ENCODE data around the gene POLR1G.
"Not testable (repeated sequence)": the region's sequence is repeated elsewhere in the genome, so short reads cannot be mapped to it uniquely, and the experiment has no call there.

POLR1G gene

GRCh38 chr19:45421947-45422498 lies 15.6 kb downstream of the POLR1G start:
- peaks cover 8% of the 10 kb centered on the region; the same call in 1 of the 2 replicates for H3K4me1 ChIP-seq (ENCODE audit: insufficient read depth, low read length)
- WGBS = 91% methylated on average over 6 of the region's 6 CpGs
- no peak overlapping the region for H3K4me3 ChIP-seq (ENCODE audit: low read length)
- no peak overlapping the region for H3K27ac ChIP-seq (ENCODE audit: low read depth, low read length)
- H3K9me3 ChIP-seq (ENCODE audit: insufficient read depth, low read depth, low read length) = no peaks in the 10 kb centered on the region
- H3K9ac ChIP-seq (ENCODE audit: low read depth, low read length) = no peak overlapping the region
- H3K36me3 ChIP-seq (ENCODE audit: insufficient read depth, low read length) = peaks cover 35% of the 10 kb centered on the region
- H3K27me3 ChIP-seq (ENCODE audit: insufficient read depth, low read length) = no peaks in the 10 kb centered on the region

DNA sequence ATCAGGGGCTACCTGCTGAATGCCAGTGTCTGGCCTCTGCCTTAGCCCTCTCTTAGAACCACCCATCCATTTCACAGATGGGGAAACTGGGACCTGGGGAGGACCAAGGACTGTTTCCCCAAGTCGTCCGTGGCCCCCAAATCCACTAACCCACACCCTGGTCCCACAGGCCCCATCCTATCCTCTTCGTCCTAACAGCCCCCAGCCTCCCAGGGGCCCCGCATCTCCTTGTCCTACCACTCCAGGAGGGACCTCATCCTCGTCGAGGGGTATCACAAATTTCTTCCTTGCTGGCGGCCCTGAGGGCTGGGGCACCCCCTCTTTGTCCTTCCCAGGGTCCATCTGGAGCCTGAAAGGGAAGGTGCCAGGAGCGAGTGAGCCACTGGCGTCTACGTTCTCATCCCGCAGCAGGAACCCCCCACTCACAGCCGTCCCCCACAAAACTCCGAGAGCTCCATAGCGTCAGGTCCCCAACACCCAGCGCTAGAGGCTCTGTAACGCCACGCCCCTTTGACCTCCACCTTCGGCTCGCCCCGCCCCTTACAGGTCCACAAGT lies 16.7 kb downstream of the POLR1G start:
- Histone ChIP-seq H3K36me3 (ENCODE audit: insufficient read depth, low read length) (peaks cover 25% of the 10 kb centered on the region), H3K4me3 (ENCODE audit: low read length) (peak overlapping the region; percentile 71), H3K4me1 (ENCODE audit: insufficient read depth, low read length) (peaks cover 8% of the 10 kb centered on the region; the same call in 1 of the 2 replicates), H3K27me3 (ENCODE audit: insufficient read depth, low read length) (no peaks in the 10 kb centered on the region), H3K9ac (ENCODE audit: low read depth, low read length) (peak overlapping the region; percentile 64), H3K9me3 (ENCODE audit: insufficient read depth, low read depth, low read length) (no peaks in the 10 kb centered on the region), H3K27ac (ENCODE audit: low read depth, low read length) (peak overlapping the region; percentile 59)
- 15% methylated on average over 20 of the region's 20 CpGs for WGBS

DNA sequence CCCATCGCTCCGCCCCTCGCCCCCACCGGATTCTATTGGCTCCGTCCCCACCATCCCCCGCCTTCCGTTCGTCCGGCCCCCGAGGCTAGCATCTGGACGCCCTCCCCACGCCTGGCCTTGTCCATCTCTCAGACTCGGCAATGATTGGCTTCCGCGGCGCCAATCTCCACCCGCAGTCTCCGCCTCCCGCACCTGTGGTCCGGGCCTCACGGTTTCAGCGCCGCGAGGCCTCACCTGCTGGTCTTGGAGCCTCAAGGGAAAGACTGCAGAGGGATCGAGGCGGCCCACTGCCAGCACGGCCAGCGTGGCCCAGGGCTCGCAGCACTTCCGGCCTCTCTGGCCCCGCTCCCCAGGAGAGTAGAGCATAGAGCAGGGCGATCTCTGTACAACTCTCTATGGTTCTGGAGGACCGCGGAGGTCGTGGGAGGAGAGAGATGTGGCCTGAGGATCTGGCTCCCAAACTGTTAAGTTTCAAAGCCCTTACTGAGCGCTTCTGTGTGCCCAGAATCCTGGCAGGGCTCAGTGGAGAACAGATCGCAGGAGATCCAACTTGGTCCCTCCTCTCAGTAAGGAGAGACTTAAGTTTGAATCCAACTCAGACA lies 17.2 kb downstream of the POLR1G start, which contains the start of gene ERCC1:
TSS of gene ERCC1 (minus strand) at position 329 of the 602 bp plus-strand sequence. CDS start 543 bp downstream, outside the sequence.
- H3K4me3 ChIP-seq (ENCODE audit: low read length) = peak within 1 kb of the TSS; percentile 71
- H3K9me3 ChIP-seq (ENCODE audit: insufficient read depth, low read depth, low read length) = no peaks in the 10 kb centered on the region
- WGBS = under 1% methylated on average over 37 of the region's 37 CpGs
- peaks cover 8% of the 10 kb centered on the region; the same call in 1 of the 2 replicates for H3K4me1 ChIP-seq (ENCODE audit: insufficient read depth, low read length)
- peak within 1 kb of the TSS; percentile 79 for H3K9ac ChIP-seq (ENCODE audit: low read depth, low read length)
- H3K27me3 ChIP-seq (ENCODE audit: insufficient read depth, low read length) = no peaks in the 10 kb centered on the region
- peak within 1 kb of the TSS; percentile 93 for H3K27ac ChIP-seq (ENCODE audit: low read depth, low read length)
- peaks cover 22% of the 10 kb centered on the region for H3K36me3 ChIP-seq (ENCODE audit: insufficient read depth, low read length)

DNA sequence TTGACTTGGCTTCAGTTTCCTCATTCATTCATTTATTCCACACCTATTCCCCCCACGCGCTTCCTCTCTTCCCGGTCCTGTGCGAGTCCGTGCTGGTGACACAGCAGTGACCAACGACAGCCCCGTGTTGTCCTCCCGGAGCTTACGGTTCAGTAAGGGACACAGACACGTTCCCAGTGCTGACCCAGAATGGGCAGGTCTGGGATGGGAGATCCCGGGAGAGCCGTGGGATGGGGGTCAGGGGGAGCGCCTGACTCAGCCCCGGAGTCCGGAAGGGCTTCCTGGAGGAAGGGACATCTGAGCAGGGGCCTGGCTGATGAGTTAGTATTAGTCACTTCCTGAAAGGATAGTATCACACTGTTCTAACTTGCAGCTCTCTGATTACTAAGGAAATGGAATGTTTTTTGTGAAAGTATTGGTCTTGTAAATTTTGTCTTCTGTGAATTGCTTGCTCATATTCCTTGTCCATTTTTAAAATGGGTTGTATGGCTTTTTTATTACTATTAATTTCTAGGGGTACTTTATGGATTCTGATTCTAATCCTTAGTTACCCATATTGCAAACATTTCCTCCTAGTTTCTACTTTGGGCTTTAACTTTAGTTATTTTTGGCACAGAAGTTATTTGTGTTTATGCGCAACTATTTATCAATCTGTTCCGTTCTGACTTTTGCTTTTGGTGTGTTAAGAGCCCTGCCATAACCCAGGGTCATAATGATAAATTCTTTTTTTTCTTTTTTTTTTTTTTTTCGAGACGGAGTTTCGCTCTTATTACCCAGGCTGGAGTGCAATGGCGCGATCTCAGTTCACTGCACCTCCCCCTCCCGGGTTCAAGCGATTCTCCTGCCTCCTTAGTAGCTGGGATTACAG lies 18.0 kb downstream of the POLR1G start:
- Histone ChIP-seq H3K9me3 (ENCODE audit: insufficient read depth, low read depth, low read length) (no peaks in the 10 kb centered on the region), H3K4me3 (ENCODE audit: low read length) (peak overlapping the region; percentile 71), H3K27ac (ENCODE audit: low read depth, low read length) (peak overlapping the region; percentile 93), H3K4me1 (ENCODE audit: insufficient read depth, low read length) (peaks cover 8% of the 10 kb centered on the region; the same call in 1 of the 2 replicates), H3K36me3 (ENCODE audit: insufficient read depth, low read length) (peaks cover 14% of the 10 kb centered on the region), H3K9ac (ENCODE audit: low read depth, low read length) (peak overlapping the region; percentile 79), H3K27me3 (ENCODE audit: insufficient read depth, low read length) (no peaks in the 10 kb centered on the region)
- 9% methylated on average over 24 of the region's 24 CpGs for WGBS

GRCh38 chr19:45428384-45429231 lies 22.2 kb downstream of the POLR1G start:
- no peaks in the 10 kb centered on the region for H3K9me3 ChIP-seq (ENCODE audit: insufficient read depth, low read depth, low read length)
- H3K27me3 ChIP-seq (ENCODE audit: insufficient read depth, low read length) = no peaks in the 10 kb centered on the region
- H3K4me1 ChIP-seq (ENCODE audit: insufficient read depth, low read length) = peaks cover 8% of the 10 kb centered on the region; the same call in 1 of the 2 replicates
- peak overlapping the region; percentile 62; the same call in 1 of the 2 replicates for H3K27ac ChIP-seq (ENCODE audit: low read depth, low read length)
- peak overlapping the region; percentile 75 for H3K4me3 ChIP-seq (ENCODE audit: low read length)
- H3K36me3 ChIP-seq (ENCODE audit: insufficient read depth, low read length) = no peaks in the 10 kb centered on the region
- 6% methylated on average over 73 of the region's 73 CpGs for WGBS
- peak overlapping the region; percentile 61 for H3K9ac ChIP-seq (ENCODE audit: low read depth, low read length)

DNA sequence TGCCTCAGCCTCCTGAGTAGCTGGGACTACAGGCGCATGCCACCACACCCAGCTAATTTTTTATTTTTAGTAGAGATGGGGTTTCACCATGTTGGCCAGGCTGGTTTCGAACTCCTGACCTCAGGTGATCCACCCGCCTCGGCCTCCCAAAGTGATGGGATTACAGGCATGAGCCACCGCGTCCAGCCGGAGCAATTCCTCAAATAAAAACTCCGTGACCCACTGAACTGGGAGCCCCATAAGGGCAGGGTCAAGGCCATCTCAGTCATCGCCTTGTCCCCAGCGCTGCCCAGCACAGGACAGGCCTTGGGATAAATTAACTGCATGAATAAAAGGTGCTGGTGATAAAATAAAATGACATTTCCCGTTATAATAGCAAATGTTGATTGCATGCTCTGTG lies 23.5 kb downstream of the POLR1G start:
- not testable (repeated sequence) for H3K36me3 ChIP-seq (ENCODE audit: insufficient read depth, low read length); H3K9ac ChIP-seq (ENCODE audit: low read depth, low read length); H3K27ac ChIP-seq (ENCODE audit: low read depth, low read length); H3K4me1 ChIP-seq (ENCODE audit: insufficient read depth, low read length); H3K27me3 ChIP-seq (ENCODE audit: insufficient read depth, low read length); H3K9me3 ChIP-seq (ENCODE audit: insufficient read depth, low read depth, low read length); H3K4me3 ChIP-seq (ENCODE audit: low read length)
- 94% methylated on average over 10 of the region's 11 CpGs for WGBS

GRCh38 chr19:45431008-45431407 lies 24.6 kb downstream of the POLR1G start:
- not testable (repeated sequence) for H3K4me3 ChIP-seq (ENCODE audit: low read length); H3K9ac ChIP-seq (ENCODE audit: low read depth, low read length); H3K4me1 ChIP-seq (ENCODE audit: insufficient read depth, low read length); H3K27me3 ChIP-seq (ENCODE audit: insufficient read depth, low read length); H3K9me3 ChIP-seq (ENCODE audit: insufficient read depth, low read depth, low read length); H3K36me3 ChIP-seq (ENCODE audit: insufficient read depth, low read length); H3K27ac ChIP-seq (ENCODE audit: low read depth, low read length)
- 86% methylated on average over 9 of the region's 9 CpGs for WGBS

- not testable (repeated sequence) for H3K27ac ChIP-seq (ENCODE audit: low read depth, low read length); H3K36me3 ChIP-seq (ENCODE audit: insufficient read depth, low read length); H3K27me3 ChIP-seq (ENCODE audit: insufficient read depth, low read length); H3K9ac ChIP-seq (ENCODE audit: low read depth, low read length); H3K4me1 ChIP-seq (ENCODE audit: insufficient read depth, low read length); H3K4me3 ChIP-seq (ENCODE audit: low read length); H3K9me3 ChIP-seq (ENCODE audit: insufficient read depth, low read depth, low read length)
- 96% methylated on average over 8 of the region's 8 CpGs for WGBS
Observed at GRCh38 chr19:45432543-45432942, 26.1 kb downstream of the POLR1G start.

- WGBS = 88% methylated on average over 3 of the region's 3 CpGs
- no peak overlapping the region for H3K27ac ChIP-seq (ENCODE audit: low read depth, low read length)
- no peak overlapping the region for H3K4me3 ChIP-seq (ENCODE audit: low read length)
- H3K27me3 ChIP-seq (ENCODE audit: insufficient read depth, low read length) = no peaks in the 10 kb centered on the region
- H3K4me1 ChIP-seq (ENCODE audit: insufficient read depth, low read length) = no peaks in the 10 kb centered on the region
- H3K9me3 ChIP-seq (ENCODE audit: insufficient read depth, low read depth, low read length) = no peaks in the 10 kb centered on the region
- H3K9ac ChIP-seq (ENCODE audit: low read depth, low read length) = no peak overlapping the region
- H3K36me3 ChIP-seq (ENCODE audit: insufficient read depth, low read length) = no peaks in the 10 kb centered on the region
Observed at GRCh38 chr19:45437328-45437727, 30.9 kb downstream of the POLR1G start.

DNA sequence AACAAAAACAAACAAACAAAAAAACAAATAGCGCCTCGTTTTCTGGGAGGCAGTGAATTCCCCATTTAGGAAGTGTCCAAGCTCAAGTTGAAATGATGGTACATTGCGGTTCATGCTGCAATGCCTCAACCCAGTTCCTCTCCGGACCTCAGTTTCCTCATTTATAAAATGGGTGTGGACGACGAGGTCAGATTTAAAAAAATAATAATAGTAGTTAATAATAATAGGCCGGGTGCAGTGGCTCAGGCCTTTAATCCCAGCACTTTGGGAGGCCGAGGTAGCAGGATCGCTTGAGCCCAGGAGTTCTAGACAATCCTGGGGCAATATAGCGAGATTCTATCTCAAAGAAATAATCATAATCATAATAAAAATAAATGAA lies 32.7 kb downstream of the POLR1G start:
- H3K4me3 ChIP-seq (ENCODE audit: low read length) = peak overlapping the region; percentile 79

More for the DNA sequence above, 32.7 kb downstream of the POLR1G start:
- H3K4me1 ChIP-seq (ENCODE audit: insufficient read depth, low read length) = no peaks in the 10 kb centered on the region
- no peaks in the 10 kb centered on the region for H3K36me3 ChIP-seq (ENCODE audit: insufficient read depth, low read length)
- H3K27ac ChIP-seq (ENCODE audit: low read depth, low read length) = no peak overlapping the region
- 60% methylated on average over 8 of the region's 10 CpGs for WGBS
- H3K9ac ChIP-seq (ENCODE audit: low read depth, low read length) = no peak overlapping the region
- no peaks in the 10 kb centered on the region for H3K9me3 ChIP-seq (ENCODE audit: insufficient read depth, low read depth, low read length)
- no peaks in the 10 kb centered on the region for H3K27me3 ChIP-seq (ENCODE audit: insufficient read depth, low read length)

All from HUES64 (cell line).